Activated CD4-positive, CD25-positive, alpha-beta regulatory T cell treated with anti-CD3 and anti-CD28 coated beads, Interleukin-2, amount 50 U/mL, for 72 hours (primary cell): Measurements from ENCODE around the gene SOX18.
A peak's percentile ranks its signal among the peaks of the same experiment; 100 is the strongest.

ENCODE experiments used
- DNase-seq: peaks from one replicate; pipeline ENCODE4 v3.0.0; 2021

SOX18 gene

DNA sequence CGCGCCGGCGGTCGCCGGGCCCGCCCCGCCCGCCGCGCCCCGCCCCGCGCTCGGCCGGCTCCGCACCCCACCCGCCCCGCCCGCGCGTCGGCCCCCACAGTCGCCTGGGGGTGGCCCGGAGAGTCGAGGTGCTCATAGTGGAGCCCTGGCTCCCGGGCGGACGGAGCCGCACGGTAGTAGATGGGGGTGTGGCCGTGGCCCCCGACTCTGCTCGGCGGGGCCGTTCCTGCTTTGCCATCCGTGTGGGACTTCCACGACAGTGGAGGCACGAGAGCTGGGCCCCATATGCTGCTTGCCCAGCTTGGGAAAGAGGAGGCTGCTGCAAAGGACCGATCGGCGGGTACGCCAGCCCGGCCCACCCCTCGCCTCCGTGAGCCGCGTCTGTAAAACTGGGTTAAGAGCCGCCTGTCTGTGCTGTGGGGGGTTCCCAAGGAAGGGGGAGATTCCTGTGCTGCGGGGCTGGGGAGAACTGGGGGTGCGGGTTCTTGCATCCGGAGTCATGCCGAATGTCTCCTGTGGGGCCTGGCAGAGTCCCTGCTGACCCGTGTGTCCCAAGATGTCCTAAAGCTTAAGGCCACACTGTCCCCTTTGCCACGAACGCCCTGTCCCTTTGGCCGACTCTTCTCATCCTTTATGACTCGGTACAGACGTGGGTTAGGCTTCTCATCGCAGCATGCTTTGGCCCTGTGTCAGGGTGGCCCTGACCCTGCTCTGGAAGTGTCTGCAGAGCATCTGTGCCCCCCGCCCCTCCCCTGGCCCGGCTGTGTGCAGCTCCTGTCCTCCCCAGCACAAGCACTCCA lies 30.8 kb upstream of the SOX18 start, which contains the start of gene OPRL1:
Gene OPRL1 (plus strand): TSS at position 70 of the 800 bp plus-strand sequence. CDS start 12,639 bp downstream, outside the sequence.
- no peak for DNase-seq

GRCh38 chr20:64079273-64080012 lies 30.0 kb upstream of the SOX18 start, which contains the start of gene RGS19:
Gene RGS19 (minus strand): TSS chr20:64079518. CDS start chr20:64076886, 2,632 bp downstream.
- peak; percentile 72 for DNase-seq

DNA sequence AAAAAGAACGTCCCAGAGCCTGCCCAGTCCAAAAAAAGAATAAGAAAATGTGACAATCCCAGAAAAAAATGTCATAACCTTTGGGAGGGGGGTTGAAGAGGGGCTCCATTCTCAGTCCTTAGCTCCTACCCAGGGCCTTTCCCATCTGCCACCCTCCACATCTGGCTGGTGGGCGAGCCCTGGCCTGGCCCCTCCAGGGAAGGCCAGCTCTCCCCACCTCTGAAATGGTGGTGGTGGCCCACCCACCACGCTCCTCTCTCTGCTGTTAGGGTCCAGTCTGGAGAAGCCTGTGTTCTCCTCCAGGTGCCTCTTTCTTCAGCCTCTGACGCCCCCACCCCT lies 29.5 kb upstream of the SOX18 start:
- DNase-seq: no peak

- DNase-seq: no peak
Measured at GRCh38 chr20:64077876-64078551, 28.6 kb upstream of the SOX18 start.

- no peak for DNase-seq
Measured at GRCh38 chr20:64077541-64077875, 28.1 kb upstream of the SOX18 start.

- no peak for DNase-seq
Measured at GRCh38 chr20:64077094-64077493, 27.7 kb upstream of the SOX18 start.

DNA sequence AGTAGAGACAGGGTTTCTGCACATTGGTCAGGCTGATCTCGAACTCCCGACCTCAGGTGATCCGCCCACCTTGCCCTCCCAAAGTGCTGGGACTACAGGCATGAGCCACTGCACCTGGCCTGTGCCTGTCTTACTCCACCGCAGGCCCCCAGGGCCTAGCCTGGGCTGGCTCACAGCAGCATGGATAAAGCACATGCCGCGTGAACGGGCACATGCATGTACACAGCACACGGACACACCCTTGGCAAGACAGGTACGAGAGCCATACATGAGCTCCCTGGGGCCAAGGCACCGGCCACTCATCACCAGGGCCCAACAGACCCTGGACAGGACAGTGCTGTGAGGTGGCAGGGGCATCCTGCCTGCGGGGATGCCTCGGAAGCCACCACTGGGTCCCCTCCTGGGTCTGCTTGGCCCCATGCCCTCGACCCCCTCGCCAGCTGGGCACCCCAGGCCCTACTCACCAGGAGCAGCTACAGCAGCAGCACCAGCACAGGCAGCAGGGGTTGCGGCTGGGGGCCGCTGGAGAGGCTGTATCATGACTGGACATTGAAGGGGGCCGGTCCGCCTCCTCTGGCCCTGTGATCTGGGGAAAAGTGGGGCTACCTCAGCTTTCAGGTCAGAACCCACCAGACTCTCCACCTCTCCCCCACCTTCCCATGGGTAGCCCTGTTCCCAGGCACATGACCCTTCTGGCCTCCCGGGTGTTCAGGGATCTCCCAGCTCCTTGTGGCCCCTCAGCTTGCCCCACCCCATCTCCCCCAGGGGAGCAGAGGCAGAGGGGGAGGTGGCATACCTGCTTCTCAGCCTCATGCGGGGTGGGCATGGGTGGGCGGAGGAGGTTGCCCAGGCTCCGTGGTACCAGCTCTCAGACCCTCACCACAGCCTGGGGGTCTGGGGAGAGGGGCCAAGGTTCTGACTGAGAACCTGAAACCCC lies 26.9 kb upstream of the SOX18 start:
- DNase-seq: no peak

- DNase-seq: no peak
Measured at GRCh38 chr20:64075556-64075955, 26.1 kb upstream of the SOX18 start.

DNA sequence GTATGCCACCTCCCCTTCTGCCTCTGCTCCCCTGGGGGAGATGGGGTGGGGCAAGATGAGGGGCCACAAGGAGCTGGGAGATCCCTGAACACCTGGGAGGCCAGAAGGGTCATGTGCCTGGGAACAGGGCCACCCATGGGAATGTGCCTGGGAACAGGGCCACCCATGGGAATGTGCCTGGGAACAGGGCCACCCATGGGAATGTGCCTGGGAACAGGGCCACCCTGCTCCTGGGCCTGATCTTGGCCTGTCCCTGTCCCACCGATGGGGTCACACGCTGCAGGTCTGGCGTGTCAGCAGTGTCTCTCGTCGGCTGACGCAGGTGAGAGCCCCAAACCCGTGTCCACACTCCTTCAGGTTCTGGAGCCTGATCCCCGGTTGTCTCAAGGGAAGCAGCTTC lies 25.5 kb upstream of the SOX18 start:
- no peak for DNase-seq

GRCh38 chr20:64074184-64074789 lies 24.8 kb upstream of the SOX18 start:
- DNase-seq: no peak

GRCh38 chr20:64073476-64074183 lies 24.2 kb upstream of the SOX18 start:
- no peak for DNase-seq

DNA sequence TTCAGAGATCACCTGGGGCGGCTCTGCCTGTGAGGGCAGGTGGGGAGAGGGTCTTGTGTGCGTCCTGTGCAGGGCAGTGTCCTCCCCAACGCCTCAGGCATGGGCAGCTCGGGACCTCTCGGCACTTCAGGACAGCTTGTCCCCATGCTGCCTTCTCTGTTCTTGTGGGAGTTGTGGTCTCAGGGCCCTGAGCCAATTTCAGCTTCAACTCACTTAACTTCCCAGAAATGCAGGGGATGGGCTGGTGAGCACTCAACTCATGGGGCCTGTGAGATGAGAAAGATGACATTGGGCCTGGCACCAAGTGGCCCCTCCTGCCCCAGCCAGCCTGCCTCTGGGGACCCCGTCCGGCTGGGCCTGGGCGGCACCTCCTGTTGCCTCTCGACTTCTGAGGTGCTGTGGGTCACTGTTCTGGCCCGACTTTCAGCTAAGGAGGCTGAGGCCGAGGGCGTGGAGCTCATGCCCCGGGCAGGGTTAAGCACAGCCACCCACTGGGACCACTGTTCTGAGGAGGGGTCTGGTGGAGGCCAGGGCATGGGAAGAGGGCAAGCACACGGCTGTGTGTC lies 23.1 kb upstream of the SOX18 start:
- DNase-seq: no peak

GRCh38 chr20:64071341-64072332 lies 22.2 kb upstream of the SOX18 start:
- no peak for DNase-seq

DNA sequence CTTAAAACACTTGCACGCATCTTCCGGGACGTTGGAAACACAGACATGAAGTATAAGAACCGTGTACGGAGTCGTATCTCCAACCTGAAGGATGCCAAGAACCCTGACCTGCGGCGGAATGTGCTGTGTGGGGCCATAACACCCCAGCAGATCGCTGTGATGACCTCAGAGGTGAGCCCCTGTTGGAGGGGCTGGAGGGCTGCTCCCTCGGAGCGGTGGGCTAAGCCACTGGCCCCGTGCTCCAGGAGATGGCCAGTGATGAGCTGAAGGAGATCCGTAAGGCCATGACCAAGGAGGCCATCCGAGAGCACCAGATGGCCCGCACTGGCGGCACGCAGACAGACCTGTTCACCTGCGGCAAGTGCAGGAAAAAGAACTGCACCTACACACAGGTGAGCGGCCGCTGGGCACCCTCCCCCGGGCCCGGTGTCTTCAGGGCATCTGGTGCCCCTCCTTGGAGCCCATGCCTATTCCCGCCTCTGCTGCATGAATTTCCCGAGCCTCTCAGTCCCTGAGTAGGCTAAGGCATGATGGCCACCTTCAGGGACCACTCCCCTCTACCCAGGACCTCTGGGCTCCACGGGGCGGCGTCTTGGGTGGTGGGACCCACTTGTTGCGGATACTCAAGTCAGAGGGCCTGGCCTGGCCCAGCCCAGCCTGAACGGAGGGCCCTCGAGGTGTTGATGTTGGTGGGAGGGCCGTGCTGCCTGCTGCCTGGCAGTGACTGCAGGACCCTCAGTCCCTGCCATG lies 21.0 kb upstream of the SOX18 start:
- DNase-seq: no peak

DNA sequence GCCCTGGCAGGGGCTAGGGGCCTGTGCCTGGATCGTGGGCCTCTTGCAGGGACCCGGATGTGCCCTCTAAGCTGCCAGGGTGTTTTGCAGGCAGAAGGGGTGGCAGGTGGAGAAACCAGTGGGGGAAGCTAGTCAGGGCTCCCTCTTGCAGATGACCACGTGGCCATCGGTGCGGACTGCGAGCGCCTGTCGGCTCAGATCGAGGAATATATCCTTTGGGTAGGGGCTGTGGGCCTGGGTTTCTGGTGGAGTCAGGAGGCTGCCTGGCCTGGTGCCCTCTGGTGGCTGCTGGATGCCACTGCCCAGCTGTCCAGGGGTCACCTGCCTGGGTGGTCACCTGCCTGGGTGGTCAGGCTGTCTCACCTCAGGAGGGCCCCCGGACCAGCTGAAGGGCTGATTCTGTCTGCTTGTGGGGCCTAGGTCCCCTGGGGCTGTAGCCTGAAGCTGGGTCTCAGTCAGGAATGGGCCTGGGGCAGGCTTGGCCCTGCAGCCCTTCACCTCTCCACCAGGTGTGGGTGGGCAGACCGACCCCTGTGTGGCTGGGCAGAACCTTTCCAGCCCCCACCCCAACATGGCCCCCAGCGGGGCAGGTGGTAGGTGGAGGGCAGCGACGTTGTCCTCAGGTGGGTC lies 20.3 kb upstream of the SOX18 start:
- DNase-seq: no peak

DNA sequence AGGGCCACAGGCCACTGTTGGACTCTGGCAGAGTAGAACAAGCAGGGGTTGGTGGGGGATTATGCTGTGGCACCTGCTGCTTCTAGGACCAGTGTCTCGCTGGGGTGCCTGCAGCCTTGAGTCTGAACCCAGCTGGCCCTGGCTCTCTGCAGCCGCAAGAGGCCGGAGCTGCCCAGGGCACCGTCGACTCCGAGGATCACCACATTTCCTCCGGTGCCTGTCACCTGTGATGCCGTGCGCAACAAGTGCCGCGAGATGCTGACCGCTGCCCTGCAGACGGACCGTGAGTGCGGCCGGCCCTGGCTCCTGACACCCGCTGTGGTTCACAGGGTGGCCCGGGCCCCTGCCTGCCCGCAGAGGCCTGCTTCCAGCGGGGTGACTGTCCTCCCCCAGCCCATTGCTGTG lies 19.8 kb upstream of the SOX18 start:
- no peak for DNase-seq

DNA sequence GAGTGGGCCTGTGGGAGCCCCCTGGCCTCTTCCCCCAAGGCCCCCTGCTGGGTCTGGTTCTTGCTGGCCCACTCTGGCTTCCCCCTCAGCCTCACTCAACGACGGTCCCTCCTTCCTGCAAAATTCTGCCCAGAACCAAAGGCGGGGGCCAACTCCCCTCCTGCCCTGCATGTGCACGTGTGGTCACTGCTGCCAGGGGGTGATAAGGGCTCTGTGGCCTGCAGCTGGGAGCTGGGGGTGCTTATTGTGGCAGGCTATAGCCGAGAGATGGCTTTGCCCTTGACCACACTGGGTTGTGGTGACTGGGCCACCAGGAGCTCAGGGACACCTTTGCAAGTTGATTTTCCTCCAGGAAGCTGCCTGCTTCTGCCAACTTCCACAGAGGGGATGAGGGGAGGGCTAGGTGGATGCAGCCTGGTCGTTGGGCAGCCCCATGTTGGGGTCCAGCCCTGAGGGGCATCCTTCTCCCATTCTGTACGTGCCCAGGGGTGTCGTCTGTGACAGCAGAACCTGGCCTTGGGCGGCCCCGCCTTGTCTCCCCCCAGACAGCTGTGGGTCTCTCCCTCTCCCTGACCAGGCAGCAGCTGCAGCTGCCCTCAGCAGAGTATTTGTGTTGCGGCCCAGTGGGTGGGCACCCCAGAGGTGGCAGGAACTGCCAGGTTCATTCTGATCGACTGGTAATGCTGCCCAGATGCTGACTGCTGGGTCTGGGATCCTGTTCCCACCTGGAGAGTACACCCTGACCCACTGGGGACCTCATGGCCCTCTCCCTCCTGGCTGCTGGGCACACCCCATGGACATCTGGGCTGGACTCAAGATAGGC lies 19.2 kb upstream of the SOX18 start:
- DNase-seq: no peak
